OCI-LY7 (cell line): Measurements from ENCODE around the gene GATA3. TPM values are rescaled to one million over a fixed set of nuclear protein-coding genes. Genes with fewer than 3 reads are reported as not detected.

Experiments used
- BruUV-seq: library from RNA; stranded (reverse); fragments of 400-500 nt; replicated peaks from 2 replicates; lab custom pipeline; 2021; lab: Mats Ljungman, UMichigan
- CTCF ChIA-PET: fragments of 300-600 bp; sonication (Branson Sonifier 250); formaldehyde crosslinking; loops from one replicate; lab custom pipeline; 2022; ENCODE audit warnings: antibody characterized with exemption; ENCODE audit not compliant: unreplicated experiment; lab: Charles Lee
- POLR2A ChIA-PET: fragments of 300-600 bp; sonication (Branson Sonifier 250); formaldehyde crosslinking; loops from one replicate; lab custom pipeline; 2022; ENCODE audit warnings: antibody characterized with exemption; lab: Charles Lee
- DNase-seq: peaks from one replicate; pipeline ENCODE4 v3.0.0-alpha.2; 2015; ENCODE audit warnings: low spot score
- H2AFZ ChIP-seq: fragments of 200-600 bp; sonication (generic), shearing (Covaris generic); 2 replicates; pipeline ENCODE4 v1.6.1; 2014; ENCODE audit warnings: mild to moderate bottlenecking, antibody characterized with exemption, low read length, moderate library complexity
- H3K27ac ChIP-seq: fragments of 200-600 bp; sonication (generic); 2 replicates; pipeline ENCODE4 v1.5.1; 2014; ENCODE audit warnings: mixed run types, low read depth, mild to moderate bottlenecking, moderate library complexity, low read length, inconsistent platforms; ENCODE audit not compliant: poor library complexity, severe bottlenecking
- H3K36me3 ChIP-seq: fragments of 200-600 bp; sonication (generic); 2 replicates; pipeline ENCODE4 v1.6.1; 2014; ENCODE audit warnings: mild to moderate bottlenecking, antibody characterized with exemption, low read length, moderate library complexity, mixed read lengths; ENCODE audit not compliant: insufficient read depth
- H3K4me1 ChIP-seq: fragments of 200-600 bp; sonication (generic); 2 replicates; pipeline ENCODE4 v1.5.1; 2014; ENCODE audit warnings: mild to moderate bottlenecking, low read length; ENCODE audit not compliant: insufficient read depth, poor library complexity, severe bottlenecking
- H3K4me2 ChIP-seq: fragments of 200-600 bp; sonication (generic); 2 replicates; pipeline ENCODE4 v1.6.1; 2014; ENCODE audit warnings: mild to moderate bottlenecking, low read length
- H3K4me3 ChIP-seq: fragments of 200-600 bp; sonication (generic); 2 replicates; pipeline ENCODE4 v1.5.1; 2014; ENCODE audit warnings: mild to moderate bottlenecking, low read depth, low read length; ENCODE audit not compliant: poor library complexity, severe bottlenecking
- H3K79me2 ChIP-seq: fragments of 200-600 bp; sonication (generic); 2 replicates; pipeline ENCODE4 v1.6.1; 2016; ENCODE audit warnings: low read depth, mild to moderate bottlenecking, low read length, moderate library complexity, mixed read lengths; ENCODE audit not compliant: insufficient read depth
- H3K9me2 ChIP-seq: fragments of 200-600 bp; sonication (generic); 2 replicates; pipeline ENCODE4 v1.6.1; 2016; ENCODE audit warnings: mild to moderate bottlenecking, low read length, mixed read lengths; ENCODE audit not compliant: insufficient read depth
- H3K9me3 ChIP-seq: fragments of 200-600 bp; sonication (generic); 2 replicates; pipeline ENCODE4 v1.6.1; 2014; ENCODE audit warnings: mild to moderate bottlenecking, mixed run types, low read length, mixed read lengths
- H4K20me1 ChIP-seq: fragments of 200-600 bp; sonication (generic); 2 replicates; pipeline ENCODE4 v1.6.1; 2014; ENCODE audit warnings: mild to moderate bottlenecking, antibody characterized with exemption, low read length, moderate library complexity, mixed read lengths; ENCODE audit not compliant: insufficient read depth
- CTCF ChIP-seq: fragments of 200-600 bp; sonication (generic); conservative IDR thresholded peaks from 2 replicates; pipeline ENCODE4 v1.5.1; 2014; ENCODE audit warnings: mild to moderate bottlenecking, antibody characterized with exemption, low read length, moderate library complexity, mixed read lengths
- EZH2phosphoT487 ChIP-seq: fragments of 200-600 bp; sonication (generic); IDR thresholded peaks from 2 replicates; pipeline ENCODE4 v1.6.1; 2018; ENCODE audit warnings: low read depth, borderline replicate concordance, mild to moderate bottlenecking, mixed run types, antibody characterized with exemption, low read length, moderate library complexity, mixed read lengths
- intact Hi-C: fragments of 100-400 bp; cut with micrococcal nuclease; formaldehyde crosslinking; loops from one replicate; pipeline ENCODE4 v1.10.0; 2022; ENCODE audit not compliant: unreplicated experiment
- total RNA-seq, 2 experiments: library from RNA; depleted of rRNA in 1 of 2; stranded (reverse); fragments of >200 nt in 1 of 2; shearing (Covaris generic) in 1 of 2; gene quantifications; 2 replicates each; pipeline ENCODE4 v1.2.3, GENCODE V29; 2014 to 2022

Gene GATA3
- total RNA-seq, 2 experiments from 2014 or later = not detected

DNA sequence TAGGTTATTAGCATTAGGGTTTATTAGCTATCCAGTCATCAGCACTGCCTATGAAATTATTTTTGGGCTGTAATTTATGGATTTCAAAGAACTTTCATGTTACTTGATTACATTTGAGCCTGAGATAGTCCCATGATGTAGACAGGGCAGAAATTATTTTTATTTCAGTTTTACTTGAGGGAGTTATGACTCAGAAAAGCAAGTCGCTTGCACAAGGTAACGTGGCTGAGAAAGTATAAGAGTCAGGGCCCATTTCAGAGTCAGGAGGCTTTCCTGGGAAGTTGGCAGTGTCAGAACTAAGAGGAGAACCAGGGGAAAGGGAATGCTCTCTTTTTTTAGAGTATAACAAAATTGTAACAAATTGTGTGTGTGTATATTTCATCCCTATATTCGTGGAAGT is 16.5 kb downstream of the GATA3 start:
- no peak overlapping the region for H3K27ac ChIP-seq
- TF ChIP-seq CTCF (no peak), EZH2phosphoT487 (no peak)
- no peaks in the 10 kb centered on the region for H3K36me3 ChIP-seq
- no peak overlapping the region for H3K4me2 ChIP-seq
- intact Hi-C loops = no loop called here
- no peaks in the 10 kb centered on the region for H3K9me3 ChIP-seq
- POLR2A ChIA-PET = no interaction called here
- H3K9me2 ChIP-seq = no peaks in the 10 kb centered on the region
- DNase-seq = no peak
- no peaks in the 10 kb centered on the region for H4K20me1 ChIP-seq
- H3K4me3 ChIP-seq = no peak overlapping the region
- CTCF ChIA-PET = no interaction called here
- no peaks in the 10 kb centered on the region for H3K4me1 ChIP-seq
- H3K79me2 ChIP-seq = no peaks in the 10 kb centered on the region
- H2AFZ ChIP-seq = no peak overlapping the region
- BruUV-seq = no TSS peak

- no peak overlapping the region for H2AFZ ChIP-seq
- intact Hi-C loops = no loop called here
- POLR2A ChIA-PET = no interaction called here
- TF ChIP-seq CTCF = no peak
- no peak for TF ChIP-seq EZH2phosphoT487
- DNase-seq = no peak
- no peaks in the 10 kb centered on the region for H3K9me3 ChIP-seq
- no peaks in the 10 kb centered on the region for H4K20me1 ChIP-seq
- no peak overlapping the region for H3K27ac ChIP-seq
- H3K79me2 ChIP-seq = no peaks in the 10 kb centered on the region
- no peaks in the 10 kb centered on the region for H3K4me1 ChIP-seq
- CTCF ChIA-PET = no interaction called here
- H3K9me2 ChIP-seq = no peaks in the 10 kb centered on the region
- no peak overlapping the region for H3K4me2 ChIP-seq
- no peak overlapping the region for H3K4me3 ChIP-seq
- no TSS peak for BruUV-seq
- no peaks in the 10 kb centered on the region for H3K36me3 ChIP-seq
These were observed 17.2 kb downstream of the GATA3 start for GRCh38 chr10:8071666-8072065.

GRCh38 chr10:8072211-8072610 is 17.7 kb downstream of the GATA3 start:
- POLR2A ChIA-PET = no interaction called here
- H2AFZ ChIP-seq = no peak overlapping the region
- CTCF ChIA-PET = no interaction called here
- no peaks in the 10 kb centered on the region for H3K9me2 ChIP-seq
- no peaks in the 10 kb centered on the region for H3K79me2 ChIP-seq
- no peak overlapping the region for H3K4me2 ChIP-seq
- H3K27ac ChIP-seq = no peak overlapping the region
- no peaks in the 10 kb centered on the region for H3K36me3 ChIP-seq
- H3K9me3 ChIP-seq = no peaks in the 10 kb centered on the region
- no peak for TF ChIP-seq EZH2phosphoT487
- TF ChIP-seq CTCF = no peak
- H4K20me1 ChIP-seq = no peaks in the 10 kb centered on the region
- intact Hi-C loops = no loop called here
- no TSS peak for BruUV-seq
- H3K4me1 ChIP-seq = no peaks in the 10 kb centered on the region
- DNase-seq = no peak
- no peak overlapping the region for H3K4me3 ChIP-seq
